ENCODE results near the gene RHBDD1. TPM values are rescaled to one million over a fixed set of nuclear protein-coding genes. Genes with fewer than 3 reads are reported as not detected.
A peak's percentile ranks its signal among the peaks of the same experiment; 100 is the strongest.

The RHBDD1 gene
- total and polyA plus RNA-seq, 9 donors = 11.5 to 95.8 (median 49.5) TPM

GRCh38 chr2:226792155-226792881 is 43.5 kb upstream of the RHBDD1 start:
- intact Hi-C loops (cut with DNase I) = loop anchor here in 2 of 4 donors (5.0 to 10.0 kb wide), 5 partner anchors 48 to 578 kb away; no protein-coding TSS in a partner anchor
- TF ChIP-seq POLR2A (IDR thresholded peaks at IDR 0.05) (no peak), CTCF (IDR thresholded peaks at IDR 0.05) (no peak), EP300 (IDR thresholded peaks at IDR 0.05) (no peak)
- Histone ChIP-seq H3K4me1 (ENCODE audit: insufficient read depth) (peaks cover 6% of the 10 kb centered on the region), H3K36me3 (no peaks in the 10 kb centered on the region), H3K27me3 (no peaks in the 10 kb centered on the region), H3K27ac (peak overlapping the region; percentile 1 to 90), H3K9me3 (no peaks in the 10 kb centered on the region), H3K4me3 (peak overlapping the region; percentile 93)
- WGBS, 3 donors = 8 to 12% (median 10%) methylated on average over 7 of the region's 7 CpGs
- DNase-seq = no peak

DNA sequence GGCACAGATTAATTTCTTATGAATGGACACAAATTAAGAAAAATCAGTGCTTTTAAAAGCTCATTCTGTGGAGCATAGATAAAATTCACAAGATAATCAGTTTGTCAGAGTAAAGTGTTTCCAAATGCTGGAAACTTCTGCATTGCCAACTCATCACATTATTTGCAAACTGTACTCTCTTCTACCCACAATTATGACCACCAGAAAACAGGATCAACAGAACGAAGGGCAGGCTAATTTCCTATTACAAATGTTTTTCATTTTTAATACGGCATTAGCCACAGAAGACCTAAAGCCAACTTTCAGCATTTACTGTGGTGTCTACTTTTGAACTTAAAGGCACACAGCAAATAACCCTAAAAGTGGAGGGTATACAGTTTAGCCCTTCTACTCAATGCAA is 42.2 kb upstream of the RHBDD1 start:
- Histone ChIP-seq H3K4me3 (peak overlapping the region; percentile 93), H3K4me1 (ENCODE audit: insufficient read depth) (peaks cover 6% of the 10 kb centered on the region), H3K27me3 (no peaks in the 10 kb centered on the region), H3K27ac (peak overlapping the region in 1 of 2 donors; percentile 90), H3K9me3 (no peaks in the 10 kb centered on the region), H3K36me3 (no peaks in the 10 kb centered on the region)
- intact Hi-C loops (cut with DNase I) = loop anchor here in 2 of 4 donors (5.0 to 10.0 kb wide), 5 partner anchors 49 to 579 kb away; no protein-coding TSS in a partner anchor
- no peak for DNase-seq
- 3 to 9% (median 3%) methylated on average over 2 of the region's 2 CpGs for whole genome bisulfite sequencing, 3 donors
- TF ChIP-seq POLR2A (IDR thresholded peaks at IDR 0.05) (no peak), CTCF (IDR thresholded peaks at IDR 0.05) (no peak), EP300 (IDR thresholded peaks at IDR 0.05) (no peak)

- WGBS, 3 donors = 4 to 8% (median 8%) methylated on average over 4 of the region's 4 CpGs
- intact Hi-C loops (cut with DNase I) = loop anchor here in 2 of 4 donors (5.0 to 10.0 kb wide), 5 partner anchors 49 to 579 kb away; no protein-coding TSS in a partner anchor
- Histone ChIP-seq H3K4me1 (ENCODE audit: insufficient read depth) (peaks cover 6% of the 10 kb centered on the region), H3K9me3 (no peaks in the 10 kb centered on the region), H3K36me3 (no peaks in the 10 kb centered on the region), H3K4me3 (peak overlapping the region; percentile 93), H3K27ac (peak overlapping the region; percentile 90 to 96), H3K27me3 (no peaks in the 10 kb centered on the region)
- TF ChIP-seq EP300 (IDR thresholded peaks at IDR 0.05) (no peak), CTCF (IDR thresholded peaks at IDR 0.05) (no peak), POLR2A (IDR thresholded peaks at IDR 0.05) (no peak)
- peak in 1 of 5 donors; percentile 17 for DNase-seq
Measured at GRCh38 chr2:226794196-226794661, 41.6 kb upstream of the RHBDD1 start.

DNA sequence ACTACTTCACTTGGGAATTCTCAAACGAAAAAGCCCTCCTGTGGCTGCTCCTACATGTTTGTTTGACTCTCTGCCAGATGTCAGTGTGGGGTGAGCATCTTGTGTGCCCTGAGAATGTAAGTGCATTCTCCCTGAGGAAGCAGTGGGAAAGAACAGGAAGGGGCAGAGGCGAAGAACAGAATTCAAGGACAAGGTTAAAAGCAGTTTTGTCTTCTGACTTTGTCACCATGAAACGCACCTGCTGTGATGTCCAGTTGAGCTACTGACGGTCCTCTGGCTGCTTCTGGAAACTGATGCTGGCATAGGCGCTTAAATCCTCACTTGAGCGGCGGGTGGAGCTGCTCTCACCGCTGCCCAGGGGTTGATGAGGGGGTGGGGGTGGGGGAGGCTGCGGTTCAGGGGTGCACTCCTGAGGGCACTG is 41.1 kb upstream of the RHBDD1 start:
- TF ChIP-seq EP300 (IDR thresholded peaks at IDR 0.05) = no peak
- TF ChIP-seq CTCF (IDR thresholded peaks at IDR 0.05) = no peak
- no peak for TF ChIP-seq POLR2A (IDR thresholded peaks at IDR 0.05)
- H3K4me3 ChIP-seq = peak overlapping the region; percentile 93
- peaks cover 3% of the 10 kb centered on the region for H3K4me1 ChIP-seq (ENCODE audit: insufficient read depth)
- DNase-seq = peak in 4 of 5 donors; percentile 35 to 54 (median 44)
- H3K27me3 ChIP-seq = no peaks in the 10 kb centered on the region
- no peaks in the 10 kb centered on the region for H3K9me3 ChIP-seq
- WGBS, 3 donors = 3 to 14% (median 4%) methylated on average over 9 of the region's 9 CpGs
- H3K27ac ChIP-seq = peak overlapping the region; percentile 90 to 96
- intact Hi-C loops (cut with DNase I) = loop anchor here (5.0 to 10.0 kb wide), 13 partner anchors 42 to 907 kb away; no protein-coding TSS in a partner anchor
- H3K36me3 ChIP-seq = no peaks in the 10 kb centered on the region
